Measurements from ENCODE around the gene ZNF638.

The ZNF638 gene

DNA sequence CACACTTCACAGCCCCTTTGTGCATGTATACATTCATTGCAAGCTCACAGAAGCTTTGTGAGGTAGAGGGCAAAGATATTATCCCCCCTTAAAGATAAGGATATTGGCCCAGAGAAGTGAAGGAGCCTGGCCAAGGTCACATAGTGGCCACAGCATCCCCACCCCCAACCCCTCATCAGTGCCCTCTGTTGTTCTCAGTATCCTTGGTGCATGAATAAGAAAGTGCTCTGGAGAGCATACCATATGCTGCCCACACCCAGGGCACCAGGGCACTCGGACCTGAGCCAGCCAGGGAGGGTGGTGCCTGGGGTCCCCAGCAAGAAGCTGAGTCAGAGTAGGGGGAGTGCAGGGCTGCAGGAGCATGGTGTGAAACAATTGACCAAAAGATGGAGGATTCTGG, 125.0 kb downstream of the ZNF638 start:
- no peak for DNase-seq (ENCODE audit: low read depth, low spot score)

- DNase-seq (ENCODE audit: low read depth, low spot score) = no peak
Measured at GRCh38 chr2:71457123-71457915, 125.7 kb downstream of the ZNF638 start.

DNA sequence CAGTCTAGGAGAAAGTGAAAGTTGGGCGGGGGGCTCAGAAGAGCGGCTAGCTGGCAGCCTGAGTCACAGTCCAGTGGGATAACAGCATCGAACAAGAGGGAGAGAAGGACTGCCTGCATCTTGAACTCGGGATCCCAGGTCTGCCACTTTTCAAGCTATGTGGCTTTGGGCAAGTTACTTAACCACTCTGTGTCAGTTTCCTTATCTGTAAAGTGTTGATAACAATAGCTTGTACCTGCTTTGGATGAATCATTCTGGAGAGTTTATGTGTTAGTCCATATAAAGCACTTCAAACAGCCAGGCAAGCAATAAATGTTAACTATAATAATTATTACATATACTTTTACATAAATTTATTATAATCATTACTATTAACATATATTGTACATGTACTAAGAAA, 126.3 kb downstream of the ZNF638 start:
- no peak for DNase-seq (ENCODE audit: low read depth, low spot score)

GRCh38 chr2:71458413-71459083, 127.0 kb downstream of the ZNF638 start:
- DNase-seq (ENCODE audit: low read depth, low spot score) = no peak

DNA sequence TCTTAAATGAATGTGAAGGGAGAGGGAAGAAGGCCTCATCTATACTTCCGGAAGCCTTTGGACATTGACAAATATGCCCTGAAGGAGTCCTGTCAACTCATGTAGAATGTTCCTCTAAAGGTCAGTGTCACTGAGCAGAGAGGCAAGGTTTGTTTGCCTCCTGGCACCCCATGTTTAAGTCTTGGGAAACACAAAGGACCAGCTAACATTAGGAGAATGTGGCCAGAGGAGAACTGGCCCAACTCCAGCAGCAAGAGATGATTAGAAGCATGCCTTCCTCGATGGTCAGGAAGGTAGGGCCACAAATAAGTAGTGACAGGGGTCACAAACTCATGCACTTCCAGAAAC, 127.5 kb downstream of the ZNF638 start:
- DNase-seq (ENCODE audit: low read depth, low spot score) = no peak

GRCh38 chr2:71460056-71460455, 128.5 kb downstream of the ZNF638 start:
- DNase-seq (ENCODE audit: low read depth, low spot score) = no peak

DNA sequence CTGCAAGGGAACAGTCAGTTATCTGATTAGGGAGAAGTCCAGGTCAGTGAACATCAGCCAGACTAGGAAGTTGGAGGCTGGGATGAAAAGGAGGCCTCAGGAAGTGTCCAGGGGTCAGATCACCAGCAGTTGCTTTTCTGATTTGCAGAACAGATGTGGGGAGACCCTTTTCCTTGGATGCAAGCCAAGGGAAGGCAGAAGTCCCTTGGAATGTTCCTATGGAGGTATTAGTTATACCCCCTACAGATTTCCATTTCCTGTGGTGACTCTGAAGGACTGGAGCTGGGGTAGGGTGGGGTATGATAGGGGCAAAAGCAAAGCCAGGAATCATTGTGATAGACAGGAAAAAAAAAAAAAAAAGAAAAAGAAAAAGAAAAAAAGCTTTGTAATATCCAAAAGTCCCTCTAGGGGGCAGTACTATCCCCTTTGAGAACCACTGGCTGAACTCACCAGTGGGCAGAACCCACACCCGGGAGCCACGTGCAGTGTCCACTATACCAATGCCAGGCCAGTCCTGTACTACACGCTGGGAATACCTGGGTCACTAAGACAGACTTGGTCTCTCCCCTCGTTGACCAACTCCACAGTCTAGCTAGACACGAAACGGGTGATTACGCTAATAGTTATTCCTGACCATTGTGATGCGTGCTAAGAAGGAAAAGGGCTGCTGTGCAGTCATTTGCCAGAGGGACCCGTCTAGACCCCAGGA, 129.2 kb downstream of the ZNF638 start:
- no peak for DNase-seq (ENCODE audit: low read depth, low spot score)

GRCh38 chr2:71461304-71461671, 129.7 kb downstream of the ZNF638 start:
- DNase-seq (ENCODE audit: low read depth, low spot score) = no peak

- DNase-seq (ENCODE audit: low read depth, low spot score) = no peak
Measured at GRCh38 chr2:71462056-71462605, 130.5 kb downstream of the ZNF638 start.

- no peak for DNase-seq (ENCODE audit: low read depth, low spot score)
Measured at GRCh38 chr2:71462641-71463341, 131.2 kb downstream of the ZNF638 start.

GRCh38 chr2:71463342-71463654, 131.7 kb downstream of the ZNF638 start:
- DNase-seq (ENCODE audit: low read depth, low spot score) = no peak

GRCh38 chr2:71464389-71464788, 132.8 kb downstream of the ZNF638 start:
- DNase-seq (ENCODE audit: low read depth, low spot score) = no peak

- DNase-seq (ENCODE audit: low read depth, low spot score) = no peak
Measured at GRCh38 chr2:71465356-71465755, 133.8 kb downstream of the ZNF638 start.

- no peak for DNase-seq (ENCODE audit: low read depth, low spot score)
Measured at GRCh38 chr2:71465961-71466300, 134.3 kb downstream of the ZNF638 start.

GRCh38 chr2:71466301-71467179, 135.0 kb downstream of the ZNF638 start:
- DNase-seq (ENCODE audit: low read depth, low spot score) = no peak

DNA sequence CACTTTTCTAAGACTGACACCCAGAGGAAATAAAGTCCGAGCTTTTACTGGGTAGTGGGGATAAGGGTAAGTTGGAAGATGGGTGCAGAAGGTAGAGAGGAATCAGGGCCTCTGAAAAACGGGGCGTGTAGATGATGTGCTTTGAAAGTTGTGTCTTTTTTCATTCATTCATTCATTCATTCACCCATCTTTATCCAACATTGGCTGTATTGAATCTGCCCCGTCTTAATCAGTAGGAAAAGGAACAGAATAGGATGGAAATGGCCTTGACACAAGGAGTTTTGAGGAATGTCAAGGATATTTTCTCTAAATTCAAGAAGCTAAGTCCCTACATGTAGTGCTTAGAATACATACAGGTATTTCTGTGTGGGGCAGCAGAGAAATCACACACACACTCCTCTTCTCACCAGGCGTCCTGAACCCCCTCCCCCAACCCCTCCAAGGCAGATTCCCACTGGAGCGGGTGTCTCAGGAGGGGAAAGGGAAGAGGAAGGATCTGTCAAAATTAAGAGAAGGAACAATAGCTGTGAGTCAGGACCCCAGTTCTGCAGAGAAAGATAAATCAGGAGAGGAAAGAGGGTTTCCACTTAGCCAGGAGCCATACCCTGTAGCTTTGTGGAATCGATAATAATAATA, 135.7 kb downstream of the ZNF638 start:
- DNase-seq (ENCODE audit: low read depth, low spot score) = no peak

DNA sequence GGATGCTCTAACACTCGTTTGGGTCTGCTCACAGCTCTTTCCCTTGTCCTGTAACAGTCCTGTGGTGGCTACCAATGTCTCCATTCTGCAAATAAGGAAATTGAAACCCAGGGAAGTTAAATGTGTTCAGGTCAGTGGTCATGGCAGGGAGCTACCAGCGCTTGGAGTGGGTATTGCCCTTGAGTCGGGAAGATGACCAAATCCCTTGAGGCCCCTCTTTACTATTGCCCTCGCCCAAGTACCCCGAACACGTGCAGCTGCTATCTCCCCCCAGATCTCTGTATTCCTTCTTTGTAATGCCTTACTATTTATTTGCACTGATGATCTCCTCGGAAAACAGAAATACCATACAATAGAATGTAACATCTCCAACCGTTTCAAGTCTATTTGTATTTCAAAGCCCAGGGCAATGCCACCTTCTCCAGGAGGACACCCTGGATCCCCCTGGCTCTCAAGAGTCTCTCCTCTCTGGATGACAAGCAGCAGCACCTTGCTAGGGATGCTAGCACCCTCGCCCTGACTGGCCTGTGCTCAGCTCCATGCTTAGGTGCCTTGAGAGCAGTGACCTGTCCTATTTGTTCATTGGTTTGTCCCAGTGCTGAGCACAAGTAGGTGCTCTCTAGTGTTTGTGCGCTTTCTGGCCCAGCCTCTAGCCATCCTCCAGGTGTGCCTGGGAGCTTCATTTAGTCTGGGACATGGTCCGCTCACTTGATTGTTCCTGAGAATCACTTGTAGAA, 136.9 kb downstream of the ZNF638 start:
- no peak for DNase-seq (ENCODE audit: low read depth, low spot score)

DNA sequence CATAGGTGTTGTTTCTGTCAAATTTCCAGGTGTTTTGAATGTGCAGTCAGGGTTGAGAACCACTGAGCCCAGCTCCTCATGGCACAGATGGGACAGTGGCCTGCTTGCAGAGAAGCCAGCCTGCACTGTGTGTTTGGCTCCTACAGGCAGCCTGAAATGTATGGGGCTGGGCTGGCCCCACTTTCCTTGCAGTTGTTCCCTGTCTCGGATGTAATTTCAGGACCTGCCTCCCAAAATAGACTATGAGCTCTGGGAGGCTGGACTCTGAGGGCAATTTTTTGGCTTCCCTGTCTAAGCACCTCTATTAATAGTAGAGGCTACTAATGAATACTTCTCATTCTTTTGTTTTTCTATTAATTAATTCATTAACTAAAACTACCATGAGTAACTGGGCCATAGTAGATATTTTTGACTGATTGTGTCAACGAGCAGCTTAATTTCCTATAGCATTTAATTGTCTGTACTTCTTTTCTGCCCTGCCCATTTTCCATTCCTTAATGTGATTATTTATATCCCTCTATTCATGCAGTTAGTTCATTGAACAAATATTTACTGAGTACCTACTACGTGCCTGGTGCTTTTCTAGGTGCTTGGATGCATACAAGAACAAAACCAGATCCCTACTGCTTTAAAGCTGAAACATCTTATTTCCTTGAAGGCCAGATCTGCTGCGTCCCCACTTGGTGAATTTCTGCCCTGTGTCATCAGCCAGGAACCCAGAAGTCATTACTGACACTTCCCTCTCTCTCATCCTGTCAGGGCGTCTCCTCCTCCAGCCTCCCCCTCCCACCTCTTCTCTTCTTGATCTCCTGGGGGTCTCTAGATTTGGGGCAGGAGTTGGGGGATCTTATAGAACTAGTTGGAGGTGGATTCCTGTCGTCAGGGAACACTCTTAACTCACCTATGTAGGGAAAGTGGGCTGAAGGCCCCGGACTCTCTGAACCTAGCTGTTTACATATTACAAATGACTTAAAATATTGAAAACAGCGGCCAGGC, 138.1 kb downstream of the ZNF638 start:
- DNase-seq (ENCODE audit: low read depth, low spot score) = no peak

DNA sequence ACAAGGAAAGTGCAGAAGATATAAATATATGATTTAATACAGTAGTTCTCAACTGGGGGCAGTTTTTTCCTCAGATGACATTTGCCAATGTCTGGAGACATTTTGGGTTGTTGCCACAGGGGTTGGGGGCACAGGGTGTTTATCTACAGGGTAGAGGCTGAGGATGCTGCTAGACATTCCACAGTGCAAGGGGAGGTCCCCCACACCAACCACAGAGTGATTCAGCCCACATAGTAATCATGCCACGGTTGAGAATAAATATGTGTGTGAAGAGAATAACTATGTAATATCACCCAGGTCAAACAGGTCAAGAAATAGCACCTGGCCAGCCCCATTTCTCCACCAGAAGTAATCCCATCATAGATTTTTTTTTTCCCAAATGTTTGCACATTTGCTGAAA, 139.7 kb downstream of the ZNF638 start:
- no peak for DNase-seq (ENCODE audit: low read depth, low spot score)

All from iPS DF 19.7 (cell line).